Neural cell (in vitro differentiated cells): ENCODE measurements around the gene SH3RF1. TPM values are rescaled to one million over a fixed set of nuclear protein-coding genes. Genes with fewer than 3 reads are reported as not detected.

Experiments used
- H2AFZ ChIP-seq: fragments of 200-600, 300-800 bp; sonication (generic), shearing (Covaris generic); 2 replicates; pipeline ENCODE4 v1.6.0; 2014; ENCODE audit warnings: low read depth, mild to moderate bottlenecking, antibody characterized with exemption, low read length, moderate library complexity
- H3F3A ChIP-seq: fragments of 200-600 bp; shearing (Covaris generic); 2 replicates; pipeline ENCODE4 v1.6.1; 2016; ENCODE audit warnings: mild to moderate bottlenecking, moderate library complexity, mixed read lengths, antibody characterized with exemption, low read length; ENCODE audit not compliant: insufficient read depth, poor library complexity, severe bottlenecking
- H3K27ac ChIP-seq: fragments of 200-600, 300-800 bp; sonication (generic), shearing (Covaris generic); 2 replicates; pipeline ENCODE4 v1.5.1; 2014; ENCODE audit warnings: mild to moderate bottlenecking, low read length, moderate library complexity
- H3K27me3 ChIP-seq: fragments of 300-800, 200-600 bp; sonication (generic), shearing (Covaris generic); 2 replicates; pipeline ENCODE4 v1.6.0; 2014; ENCODE audit warnings: mild to moderate bottlenecking, low read depth, low read length, moderate library complexity; ENCODE audit not compliant: insufficient read depth
- H3K36me3 ChIP-seq: fragments of 300-800, 200-600 bp; sonication (generic), shearing (Covaris generic); 2 replicates; pipeline ENCODE4 v1.5.1; 2014; ENCODE audit warnings: mild to moderate bottlenecking, antibody characterized with exemption, low read length, moderate library complexity; ENCODE audit not compliant: insufficient read depth
- H3K4me2 ChIP-seq: fragments of 300-800, 200-600 bp; sonication (generic), shearing (Covaris generic); 2 replicates; pipeline ENCODE4 v1.6.0; 2014; ENCODE audit warnings: mild to moderate bottlenecking, low read length
- H3K4me3 ChIP-seq: fragments of 300-800, 200-600 bp; sonication (generic), shearing (Covaris generic); 2 replicates; pipeline ENCODE4 v1.5.1; 2014; ENCODE audit warnings: mild to moderate bottlenecking, low read length, moderate library complexity
- H3K79me2 ChIP-seq: fragments of 200-600 bp; shearing (Covaris generic); replicated peaks from 2 replicates; pipeline ENCODE4 v1.6.0; 2014; ENCODE audit warnings: mild to moderate bottlenecking, low read length, moderate library complexity; ENCODE audit not compliant: insufficient read depth
- H3K9ac ChIP-seq: fragments of 300-800, 200-600 bp; sonication (generic), shearing (Covaris generic); 2 replicates; pipeline ENCODE4 v1.6.1; 2016; ENCODE audit warnings: mild to moderate bottlenecking, low read length, mixed read lengths
- H3K9me2 ChIP-seq: fragments of 200-600 bp; shearing (Covaris generic); 2 replicates; pipeline ENCODE4 v1.6.1; 2016; ENCODE audit warnings: mild to moderate bottlenecking, low read length, mixed read lengths; ENCODE audit not compliant: insufficient read depth
- H3K9me3 ChIP-seq: fragments of 200-600, 300-800 bp; sonication (generic), shearing (Covaris generic); 2 replicates; pipeline ENCODE4 v1.6.1; 2016; ENCODE audit warnings: mild to moderate bottlenecking, mixed run types, low read length, moderate library complexity, mixed read lengths
- H4K20me1 ChIP-seq: fragments of 200-600 bp; shearing (Covaris generic); 2 replicates; pipeline ENCODE4 v1.6.1; 2016; ENCODE audit warnings: mild to moderate bottlenecking, mixed run types; ENCODE audit not compliant: insufficient read depth
- CTCF ChIP-seq: fragments of 450-650 bp; IDR thresholded peaks from 2 replicates; pipeline ENCODE4 v1.5.1; 2014; ENCODE audit warnings: antibody characterized with exemption, mild to moderate bottlenecking, moderate library complexity; ENCODE audit not compliant: poor library complexity, severe bottlenecking
- EP300 ChIP-seq: fragments of 450-650 bp; conservative IDR thresholded peaks from 2 replicates; pipeline ENCODE4 v1.6.1; 2014; ENCODE audit warnings: antibody characterized with exemption, mild to moderate bottlenecking, moderate library complexity; ENCODE audit not compliant: poor library complexity, severe bottlenecking
- EZH2 ChIP-seq: fragments of 200-600, 300-800 bp; shearing (Covaris generic), sonication (generic); IDR thresholded peaks from 2 replicates; pipeline ENCODE4 v1.6.1; 2014; ENCODE audit warnings: antibody characterized with exemption, low read length, borderline replicate concordance, mild to moderate bottlenecking; ENCODE audit not compliant: insufficient read depth, poor library complexity, severe bottlenecking
- MXI1 ChIP-seq: fragments of 450-650 bp; conservative IDR thresholded peaks from 2 replicates; pipeline ENCODE4 v1.6.1; 2014; ENCODE audit warnings: antibody characterized with exemption, mild to moderate bottlenecking; ENCODE audit not compliant: poor library complexity, severe bottlenecking
- POLR2AphosphoS5 ChIP-seq: IDR thresholded peaks from 2 replicates; pipeline ENCODE4 v1.6.1; 2012
- RAD21 ChIP-seq: fragments of 450-650 bp; conservative IDR thresholded peaks from 2 replicates; pipeline ENCODE4 v1.6.1; 2014; ENCODE audit warnings: antibody characterized with exemption, mild to moderate bottlenecking, moderate library complexity
- REST ChIP-seq: IDR thresholded peaks from 2 replicates; pipeline ENCODE4 v1.6.1; 2012; ENCODE audit warnings: borderline replicate concordance
- SMC3 ChIP-seq: fragments of 450-650 bp; conservative IDR thresholded peaks from 2 replicates; pipeline ENCODE4 v1.6.1; 2014; ENCODE audit warnings: antibody characterized with exemption, mild to moderate bottlenecking, moderate library complexity; ENCODE audit not compliant: poor library complexity
- TAF1 ChIP-seq: IDR thresholded peaks from 2 replicates; pipeline ENCODE4 v1.6.1; 2012; ENCODE audit warnings: low read depth
- polyA plus RNA-seq: library from polyadenylated mRNA; depleted of rRNA; stranded (reverse); fragments of >200 nt; gene quantifications from 2 replicates; pipeline ENCODE4 v1.2.3, GENCODE V29; 2014

SH3RF1 gene
- polyA plus RNA-seq, 1 donor from 2014 or later: 3.1 TPM

GRCh38 chr4:169209388-169209883, 61.3 kb downstream of the SH3RF1 start:
- Histone ChIP-seq H3K4me3 (no peak overlapping the region), H4K20me1 (no peaks in the 10 kb centered on the region), H3K27ac (no peak overlapping the region), H3F3A (no peaks in the 10 kb centered on the region), H3K4me2 (no peak overlapping the region), H2AFZ (no peak overlapping the region), H3K9me2 (no peaks in the 10 kb centered on the region), H3K9ac (no peak overlapping the region), H3K79me2 (peaks cover 13% of the 10 kb centered on the region), H3K27me3 (no peaks in the 10 kb centered on the region), H3K9me3 (no peaks in the 10 kb centered on the region), H3K36me3 (no peaks in the 10 kb centered on the region)
- TF ChIP-seq EZH2: no peak
- TF ChIP-seq EP300: no peak
- no peak for TF ChIP-seq RAD21
- TF ChIP-seq CTCF: no peak
- TF ChIP-seq TAF1: no peak
- TF ChIP-seq SMC3: no peak
- TF ChIP-seq MXI1: no peak
- TF ChIP-seq POLR2AphosphoS5: no peak
- no peak for TF ChIP-seq REST

GRCh38 chr4:169208516-169208915, 62.2 kb downstream of the SH3RF1 start:
- H3K27ac ChIP-seq: no peak overlapping the region
- H2AFZ ChIP-seq: no peak overlapping the region
- no peaks in the 10 kb centered on the region for H3K36me3 ChIP-seq
- H3K4me2 ChIP-seq: no peak overlapping the region
- no peaks in the 10 kb centered on the region for H3K27me3 ChIP-seq
- H4K20me1 ChIP-seq: no peaks in the 10 kb centered on the region
- H3K9me3 ChIP-seq: no peaks in the 10 kb centered on the region
- no peaks in the 10 kb centered on the region for H3F3A ChIP-seq
- H3K9ac ChIP-seq: no peak overlapping the region
- TF ChIP-seq EP300: no peak
- TF ChIP-seq EZH2: no peak
- TF ChIP-seq TAF1: no peak
- TF ChIP-seq RAD21: no peak
- no peak for TF ChIP-seq MXI1
- TF ChIP-seq POLR2AphosphoS5: no peak
- TF ChIP-seq CTCF: no peak
- no peak for TF ChIP-seq REST
- no peak for TF ChIP-seq SMC3
- peaks cover 13% of the 10 kb centered on the region for H3K79me2 ChIP-seq
- H3K9me2 ChIP-seq: no peaks in the 10 kb centered on the region
- no peak overlapping the region for H3K4me3 ChIP-seq
